Measurements from ENCODE around the gene NOC4L.
"Not testable (repeated sequence)": the region's sequence is repeated elsewhere in the genome, so short reads cannot be mapped to it uniquely, and the experiment has no call there.

Gene NOC4L

GRCh38 chr12:132123970-132124765 is 20.1 kb upstream of the NOC4L start:
- no peak for DNase-seq (ENCODE audit: low spot score)

- no peak for DNase-seq (ENCODE audit: low spot score)
Observed at GRCh38 chr12:132124766-132125425, 19.4 kb upstream of the NOC4L start.

GRCh38 chr12:132125736-132126135 is 18.5 kb upstream of the NOC4L start:
- no peak for DNase-seq (ENCODE audit: low spot score)

- DNase-seq (ENCODE audit: low spot score), result no peak
Observed at GRCh38 chr12:132127041-132127440, 17.2 kb upstream of the NOC4L start.

GRCh38 chr12:132129007-132129406 is 15.2 kb upstream of the NOC4L start:
- DNase-seq (ENCODE audit: low spot score), result no peak

GRCh38 chr12:132130690-132131089 is 13.6 kb upstream of the NOC4L start:
- DNase-seq (ENCODE audit: low spot score), result no peak

- DNase-seq (ENCODE audit: low spot score), result no peak
Observed at GRCh38 chr12:132131229-132131628, 13.0 kb upstream of the NOC4L start.

GRCh38 chr12:132131952-132132351 is 12.3 kb upstream of the NOC4L start:
- no peak for DNase-seq (ENCODE audit: low spot score)

- no peak for DNase-seq (ENCODE audit: low spot score)
Observed at GRCh38 chr12:132132609-132133430, 11.4 kb upstream of the NOC4L start.

- DNase-seq (ENCODE audit: low spot score), result no peak
Observed at GRCh38 chr12:132133952-132134652, 10.2 kb upstream of the NOC4L start.

- not testable (repeated sequence) for DNase-seq (ENCODE audit: low spot score)
Observed at GRCh38 chr12:132134653-132135183, 9.5 kb upstream of the NOC4L start.

GRCh38 chr12:132136226-132136625 is 8.0 kb upstream of the NOC4L start:
- DNase-seq (ENCODE audit: low spot score), result not testable (repeated sequence)

- DNase-seq (ENCODE audit: low spot score), result no peak
Observed at GRCh38 chr12:132137483-132138125, 6.7 kb upstream of the NOC4L start.

- no peak for DNase-seq (ENCODE audit: low spot score)
Observed at GRCh38 chr12:132138941-132139871, 5.1 kb upstream of the NOC4L start.

GRCh38 chr12:132139912-132140311 is 4.3 kb upstream of the NOC4L start:
- no peak for DNase-seq (ENCODE audit: low spot score)

GRCh38 chr12:132140501-132140900 is 3.8 kb upstream of the NOC4L start:
- DNase-seq (ENCODE audit: low spot score), result no peak

GRCh38 chr12:132140918-132141841 is 3.1 kb upstream of the NOC4L start:
- no peak for DNase-seq (ENCODE audit: low spot score)

GRCh38 chr12:132141976-132142678 is 2.1 kb upstream of the NOC4L start:
- DNase-seq (ENCODE audit: low spot score), result no peak
